ENCODE measurements around the gene RNF43.
"Not testable (repeated sequence)": the region's sequence is repeated elsewhere in the genome, so short reads cannot be mapped to it uniquely, and the experiment has no call there.

The RNF43 gene

GRCh38 chr17:58401287-58401686 lies 16.0 kb downstream of the RNF43 start:
- H3K4me3 ChIP-seq (ENCODE audit: control insufficient read depth, low read depth, low read length), result no peak overlapping the region
- DNase-seq (ENCODE audit: low read depth), result no peak
- no peak for TF ChIP-seq CTCF (conservative IDR thresholded peaks at IDR 0.05; ENCODE audit: control insufficient read depth, insufficient read depth, low read depth, low read length)

GRCh38 chr17:58400826-58401225 lies 16.5 kb downstream of the RNF43 start:
- TF ChIP-seq CTCF (conservative IDR thresholded peaks at IDR 0.05; ENCODE audit: control insufficient read depth, insufficient read depth, low read depth, low read length), result no peak
- no peak overlapping the region for H3K4me3 ChIP-seq (ENCODE audit: control insufficient read depth, low read depth, low read length)
- DNase-seq (ENCODE audit: low read depth), result no peak

- no peak overlapping the region for H3K4me3 ChIP-seq (ENCODE audit: control insufficient read depth, low read depth, low read length)
- DNase-seq (ENCODE audit: low read depth), result no peak
- TF ChIP-seq CTCF (conservative IDR thresholded peaks at IDR 0.05; ENCODE audit: control insufficient read depth, insufficient read depth, low read depth, low read length), result no peak
Measured at GRCh38 chr17:58399974-58400373, 17.4 kb downstream of the RNF43 start.

- no peak overlapping the region for H3K4me3 ChIP-seq (ENCODE audit: control insufficient read depth, low read depth, low read length)
- TF ChIP-seq CTCF (conservative IDR thresholded peaks at IDR 0.05; ENCODE audit: control insufficient read depth, insufficient read depth, low read depth, low read length), result no peak
- DNase-seq (ENCODE audit: low read depth), result no peak
Measured at GRCh38 chr17:58398574-58399266, 18.6 kb downstream of the RNF43 start.

- not testable (repeated sequence) for DNase-seq (ENCODE audit: low read depth)
Measured at GRCh38 chr17:58397421-58397820, 19.9 kb downstream of the RNF43 start.

GRCh38 chr17:58396173-58396572 lies 21.2 kb downstream of the RNF43 start:
- TF ChIP-seq CTCF (conservative IDR thresholded peaks at IDR 0.05; ENCODE audit: control insufficient read depth, insufficient read depth, low read depth, low read length), result no peak
- no peak for DNase-seq (ENCODE audit: low read depth)
- H3K4me3 ChIP-seq (ENCODE audit: control insufficient read depth, low read depth, low read length), result no peak overlapping the region

More at GRCh38 chr17:58397421-58397820, 19.9 kb downstream of the RNF43 start:
- H3K4me3 ChIP-seq (ENCODE audit: control insufficient read depth, low read depth, low read length), result not testable (repeated sequence)

GRCh38 chr17:58394534-58395223 lies 22.7 kb downstream of the RNF43 start:
- TF ChIP-seq CTCF (conservative IDR thresholded peaks at IDR 0.05; ENCODE audit: control insufficient read depth, insufficient read depth, low read depth, low read length), result no peak
- H3K4me3 ChIP-seq (ENCODE audit: control insufficient read depth, low read depth, low read length), result no peak overlapping the region
- DNase-seq (ENCODE audit: low read depth), result no peak
